GM15510 (cell line): ENCODE data around the gene VWA5B1.

Source experiments
- POLR2A ChIP-seq: IDR thresholded peaks from 3 replicates; pipeline ENCODE4 v1.6.1; 2011; ENCODE audit warnings: borderline replicate concordance; ENCODE audit not compliant: insufficient read length; ENCODE audit errors: extremely low read depth

The VWA5B1 gene, protein sequence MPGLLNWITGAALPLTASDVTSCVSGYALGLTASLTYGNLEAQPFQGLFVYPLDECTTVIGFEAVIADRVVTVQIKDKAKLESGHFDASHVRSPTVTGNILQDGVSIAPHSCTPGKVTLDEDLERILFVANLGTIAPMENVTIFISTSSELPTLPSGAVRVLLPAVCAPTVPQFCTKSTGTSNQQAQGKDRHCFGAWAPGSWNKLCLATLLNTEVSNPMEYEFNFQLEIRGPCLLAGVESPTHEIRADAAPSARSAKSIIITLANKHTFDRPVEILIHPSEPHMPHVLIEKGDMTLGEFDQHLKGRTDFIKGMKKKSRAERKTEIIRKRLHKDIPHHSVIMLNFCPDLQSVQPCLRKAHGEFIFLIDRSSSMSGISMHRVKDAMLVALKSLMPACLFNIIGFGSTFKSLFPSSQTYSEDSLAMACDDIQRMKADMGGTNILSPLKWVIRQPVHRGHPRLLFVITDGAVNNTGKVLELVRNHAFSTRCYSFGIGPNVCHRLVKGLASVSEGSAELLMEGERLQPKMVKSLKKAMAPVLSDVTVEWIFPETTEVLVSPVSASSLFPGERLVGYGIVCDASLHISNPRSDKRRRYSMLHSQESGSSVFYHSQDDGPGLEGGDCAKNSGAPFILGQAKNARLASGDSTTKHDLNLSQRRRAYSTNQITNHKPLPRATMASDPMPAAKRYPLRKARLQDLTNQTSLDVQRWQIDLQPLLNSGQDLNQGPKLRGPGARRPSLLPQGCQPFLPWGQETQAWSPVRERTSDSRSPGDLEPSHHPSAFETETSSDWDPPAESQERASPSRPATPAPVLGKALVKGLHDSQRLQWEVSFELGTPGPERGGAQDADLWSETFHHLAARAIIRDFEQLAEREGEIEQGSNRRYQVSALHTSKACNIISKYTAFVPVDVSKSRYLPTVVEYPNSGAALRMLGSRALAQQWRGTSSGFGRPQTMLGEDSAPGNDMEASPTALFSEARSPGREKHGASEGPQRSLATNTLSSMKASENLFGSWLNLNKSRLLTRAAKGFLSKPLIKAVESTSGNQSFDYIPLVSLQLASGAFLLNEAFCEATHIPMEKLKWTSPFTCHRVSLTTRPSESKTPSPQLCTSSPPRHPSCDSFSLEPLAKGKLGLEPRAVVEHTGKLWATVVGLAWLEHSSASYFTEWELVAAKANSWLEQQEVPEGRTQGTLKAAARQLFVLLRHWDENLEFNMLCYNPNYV

GRCh38 chr1:20290624-20291597, at the start of gene VWA5B1:
Gene VWA5B1 (plus strand): TSS chr1:20290875. CDS start chr1:20310602, 19,727 bp downstream.
- TF ChIP-seq POLR2A = no peak

DNA sequence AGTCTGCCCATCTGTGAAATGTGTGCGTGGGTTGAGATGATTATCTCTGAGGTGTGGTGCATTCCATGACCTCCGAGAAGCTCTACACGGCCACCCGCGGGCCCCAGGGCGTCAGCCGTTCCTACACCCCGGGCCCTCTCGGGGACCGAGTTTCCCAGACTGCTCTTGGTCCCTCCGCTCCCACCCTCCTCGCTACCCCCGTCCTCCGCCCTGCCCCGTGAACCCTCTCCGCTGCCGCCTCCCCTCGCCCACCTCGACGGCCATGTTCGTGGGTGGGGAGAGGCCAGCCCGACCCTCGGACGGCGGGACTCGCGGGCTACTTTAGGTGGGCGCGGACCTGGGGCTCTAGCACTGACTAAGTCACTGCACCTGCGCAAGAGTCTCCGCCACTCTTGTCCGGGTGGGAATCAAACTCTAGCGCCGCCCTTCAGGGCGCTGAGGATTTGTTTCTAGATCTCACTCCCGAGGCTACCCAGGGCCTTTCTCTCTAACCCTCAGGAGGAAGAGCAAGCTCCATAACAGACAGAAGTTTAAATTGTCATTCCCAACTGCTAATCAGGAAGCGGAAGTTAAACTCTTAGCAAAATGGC, 47.7 kb upstream of the VWA5B1 start:
- TF ChIP-seq POLR2A = no peak

- no peak for TF ChIP-seq POLR2A
These were observed 41.6 kb upstream of the VWA5B1 start for GRCh38 chr1:20248971-20249612.

DNA sequence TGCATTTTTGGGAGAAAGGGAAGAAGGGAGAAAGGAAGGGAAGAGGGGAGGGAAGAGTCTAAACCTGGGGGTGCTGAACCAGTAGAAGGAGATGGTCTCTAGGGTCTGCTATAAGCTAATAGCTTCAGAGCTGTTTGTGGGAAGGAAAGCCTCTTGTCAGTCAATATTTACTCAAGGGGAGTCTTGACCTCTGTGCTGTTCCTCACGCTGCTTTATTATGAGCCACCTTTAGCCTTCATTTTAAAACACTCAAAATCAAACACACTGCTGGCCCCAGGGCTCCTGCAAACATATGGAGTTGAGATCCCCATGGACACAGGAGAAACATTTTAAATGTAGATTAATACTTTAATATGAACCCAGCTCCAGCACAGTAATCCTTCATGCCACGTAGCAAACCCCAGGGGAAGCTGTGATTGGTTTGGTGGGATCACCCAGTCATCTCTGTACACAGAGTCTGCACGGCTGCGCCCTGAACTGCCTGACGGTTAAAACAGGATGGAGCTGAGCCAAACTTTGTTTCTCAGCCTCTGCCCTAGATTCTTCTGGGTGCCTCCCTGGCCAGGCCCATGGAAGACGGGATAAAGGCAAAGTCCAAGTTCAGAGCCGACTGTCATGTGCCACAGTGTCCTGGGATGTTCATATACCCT, 40.2 kb upstream of the VWA5B1 start:
- TF ChIP-seq POLR2A = no peak

DNA sequence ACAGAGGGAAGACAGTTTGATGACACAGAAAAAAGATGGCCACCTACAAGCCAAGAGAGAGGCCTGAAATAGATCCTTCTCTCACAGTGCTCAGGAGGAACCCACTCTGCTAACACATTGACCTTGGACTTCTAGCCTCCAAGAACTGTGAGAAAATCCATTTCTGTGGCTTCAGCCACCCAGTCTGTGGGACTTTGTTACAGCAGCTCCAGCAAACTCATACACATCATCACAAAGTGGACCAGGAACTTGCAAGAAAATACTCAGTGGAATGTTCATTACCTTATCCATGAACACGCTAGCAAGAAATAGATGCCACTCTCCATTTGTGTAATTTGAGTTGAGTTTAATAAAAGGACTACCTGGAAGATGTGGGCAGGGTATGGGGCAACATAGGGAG, 38.1 kb upstream of the VWA5B1 start:
- no peak for TF ChIP-seq POLR2A

- no peak for TF ChIP-seq POLR2A
These were observed 35.0 kb upstream of the VWA5B1 start for GRCh38 chr1:20255666-20256065.

- no peak for TF ChIP-seq POLR2A
These were observed 31.0 kb upstream of the VWA5B1 start for GRCh38 chr1:20259646-20260045.

DNA sequence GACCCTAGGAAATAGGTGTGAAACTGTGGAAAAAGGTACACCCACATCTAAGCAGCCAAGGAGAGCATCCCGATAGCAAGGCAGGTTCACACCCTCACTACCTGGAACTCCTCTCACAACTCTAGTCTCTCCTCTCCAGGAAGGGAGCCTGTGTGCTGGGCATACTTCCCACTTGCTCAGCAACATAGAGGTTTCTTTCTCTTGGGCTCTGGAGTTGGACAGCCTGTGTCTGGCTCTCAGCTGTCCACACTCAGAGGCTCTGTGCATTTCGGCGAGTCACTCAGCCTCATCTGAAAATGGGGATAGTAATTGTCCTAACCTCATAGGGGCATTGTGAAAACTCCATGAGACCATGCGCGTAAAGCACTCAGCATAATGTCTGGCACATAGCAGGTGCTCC, 29.6 kb upstream of the VWA5B1 start:
- no peak for TF ChIP-seq POLR2A

DNA sequence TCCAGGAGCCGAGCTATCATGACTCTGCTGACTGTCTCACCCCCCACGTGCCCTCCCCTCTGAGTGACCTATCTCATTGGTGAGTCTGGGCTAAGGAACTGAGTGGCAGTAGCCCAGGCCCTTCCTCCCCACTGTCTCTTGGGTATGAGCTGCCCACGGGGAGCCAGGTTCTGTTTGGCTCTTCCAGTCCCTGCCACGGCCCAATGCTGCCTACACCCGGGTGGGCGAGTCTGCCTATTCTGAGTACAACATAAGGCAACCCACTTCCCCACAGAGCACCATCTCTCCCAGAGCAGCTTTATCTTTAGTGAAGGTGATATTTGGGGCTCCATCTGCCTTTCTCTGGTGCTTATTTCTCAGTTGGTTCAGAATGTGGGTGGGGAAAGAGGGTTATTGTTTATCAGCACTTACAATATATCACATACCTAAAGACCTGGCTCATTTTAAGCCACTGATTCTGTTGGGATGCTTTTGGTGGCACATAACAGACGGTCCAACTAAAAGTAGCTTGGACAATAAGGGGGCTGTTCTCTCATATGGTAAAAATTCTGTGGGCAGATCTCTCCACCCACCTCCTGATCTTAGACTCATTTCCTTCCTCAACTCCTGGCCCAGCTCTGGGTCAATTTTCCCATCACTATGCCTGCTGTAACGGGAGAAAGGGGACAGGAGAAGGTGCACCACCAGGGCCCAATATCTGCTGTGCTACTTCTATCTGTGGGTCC, 27.7 kb upstream of the VWA5B1 start:
- TF ChIP-seq POLR2A = no peak

DNA sequence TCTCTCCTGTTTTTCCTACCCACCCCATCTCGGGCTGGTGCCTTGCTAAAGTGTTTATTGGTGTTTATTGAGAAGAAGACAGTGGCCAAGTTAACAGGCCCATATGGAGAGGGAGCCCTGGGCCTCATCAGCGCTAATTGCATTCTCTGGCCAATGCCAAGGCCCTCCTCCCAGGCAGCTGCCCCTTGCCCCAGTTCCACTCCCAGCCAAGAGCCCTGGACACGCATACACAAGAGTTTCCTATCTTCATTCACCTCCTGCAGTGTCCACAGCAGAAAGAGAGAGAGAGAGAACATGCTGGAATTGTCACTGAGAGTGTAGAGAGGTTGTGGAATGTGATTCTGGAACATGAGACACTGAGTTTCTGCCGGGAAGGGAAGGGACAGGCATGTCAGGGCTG, 25.4 kb upstream of the VWA5B1 start:
- TF ChIP-seq POLR2A = no peak

DNA sequence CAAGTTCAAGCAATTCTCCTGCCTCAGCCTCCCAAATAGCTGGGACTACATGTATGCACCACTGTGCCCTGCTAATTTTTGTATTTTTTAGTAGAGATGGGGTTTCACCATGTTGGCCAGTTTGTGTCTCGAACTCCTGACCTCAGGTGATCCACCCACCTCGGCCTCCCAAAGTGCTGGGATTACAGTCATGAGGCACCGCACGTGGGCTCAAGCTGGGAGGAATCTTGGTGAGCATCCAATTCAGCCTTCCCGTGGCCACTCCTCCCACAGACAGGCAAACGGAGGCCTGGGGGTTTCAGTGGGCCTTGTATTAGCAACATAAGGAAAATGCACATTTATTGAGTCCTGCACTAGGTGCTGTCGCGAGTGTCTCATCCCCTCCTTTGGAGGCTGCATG, 24.5 kb upstream of the VWA5B1 start:
- TF ChIP-seq POLR2A = no peak

DNA sequence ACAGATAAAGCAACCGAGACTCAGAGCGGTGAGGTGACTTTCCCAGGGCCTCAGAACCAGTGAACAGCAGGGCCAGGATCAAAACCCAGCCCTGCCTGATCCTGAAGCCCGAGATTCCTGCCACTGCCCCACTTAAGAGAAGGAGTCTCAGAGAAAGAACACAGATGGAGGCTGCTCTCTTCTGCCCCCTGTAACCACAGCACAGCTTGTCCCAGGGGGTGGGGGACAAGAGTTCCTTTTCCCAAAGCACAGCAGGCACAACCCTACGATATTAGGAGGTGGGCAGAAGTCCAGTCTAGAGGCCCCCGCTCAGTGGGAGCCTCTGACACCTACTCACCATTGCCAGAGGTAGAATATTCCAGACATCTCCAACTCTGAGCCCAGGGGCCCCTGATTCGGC, 24.0 kb upstream of the VWA5B1 start:
- no peak for TF ChIP-seq POLR2A
